Measurements from ENCODE around the gene NPEPPS.

- TF ChIP-seq CTCF (IDR thresholded peaks at IDR 0.05) (no peak), FOXM1 (IDR thresholded peaks at IDR 0.05; ENCODE audit: low read depth) (no peak), YY1 (IDR thresholded peaks at IDR 0.05; ENCODE audit: low read depth) (no peak), EP300 (IDR thresholded peaks at IDR 0.05; ENCODE audit: borderline replicate concordance in 1 of 2, low read depth in 1 of 2, low read length in 1 of 2) (no peak), SIN3A (IDR thresholded peaks at IDR 0.05; ENCODE audit: borderline replicate concordance, low read depth, low read length) (no peak), ELF1 (IDR thresholded peaks at IDR 0.05) (no peak)
- TF ChIP-seq, protein P1, sequence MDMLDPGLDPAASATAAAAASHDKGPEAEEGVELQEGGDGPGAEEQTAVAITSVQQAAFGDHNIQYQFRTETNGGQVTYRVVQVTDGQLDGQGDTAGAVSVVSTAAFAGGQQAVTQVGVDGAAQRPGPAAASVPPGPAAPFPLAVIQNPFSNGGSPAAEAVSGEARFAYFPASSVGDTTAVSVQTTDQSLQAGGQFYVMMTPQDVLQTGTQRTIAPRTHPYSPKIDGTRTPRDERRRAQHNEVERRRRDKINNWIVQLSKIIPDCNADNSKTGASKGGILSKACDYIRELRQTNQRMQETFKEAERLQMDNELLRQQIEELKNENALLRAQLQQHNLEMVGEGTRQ (IDR thresholded peaks at IDR 0.05; ENCODE audit: borderline replicate concordance, low read depth, low read length), result no peak
- TF ChIP-seq, protein P2, sequence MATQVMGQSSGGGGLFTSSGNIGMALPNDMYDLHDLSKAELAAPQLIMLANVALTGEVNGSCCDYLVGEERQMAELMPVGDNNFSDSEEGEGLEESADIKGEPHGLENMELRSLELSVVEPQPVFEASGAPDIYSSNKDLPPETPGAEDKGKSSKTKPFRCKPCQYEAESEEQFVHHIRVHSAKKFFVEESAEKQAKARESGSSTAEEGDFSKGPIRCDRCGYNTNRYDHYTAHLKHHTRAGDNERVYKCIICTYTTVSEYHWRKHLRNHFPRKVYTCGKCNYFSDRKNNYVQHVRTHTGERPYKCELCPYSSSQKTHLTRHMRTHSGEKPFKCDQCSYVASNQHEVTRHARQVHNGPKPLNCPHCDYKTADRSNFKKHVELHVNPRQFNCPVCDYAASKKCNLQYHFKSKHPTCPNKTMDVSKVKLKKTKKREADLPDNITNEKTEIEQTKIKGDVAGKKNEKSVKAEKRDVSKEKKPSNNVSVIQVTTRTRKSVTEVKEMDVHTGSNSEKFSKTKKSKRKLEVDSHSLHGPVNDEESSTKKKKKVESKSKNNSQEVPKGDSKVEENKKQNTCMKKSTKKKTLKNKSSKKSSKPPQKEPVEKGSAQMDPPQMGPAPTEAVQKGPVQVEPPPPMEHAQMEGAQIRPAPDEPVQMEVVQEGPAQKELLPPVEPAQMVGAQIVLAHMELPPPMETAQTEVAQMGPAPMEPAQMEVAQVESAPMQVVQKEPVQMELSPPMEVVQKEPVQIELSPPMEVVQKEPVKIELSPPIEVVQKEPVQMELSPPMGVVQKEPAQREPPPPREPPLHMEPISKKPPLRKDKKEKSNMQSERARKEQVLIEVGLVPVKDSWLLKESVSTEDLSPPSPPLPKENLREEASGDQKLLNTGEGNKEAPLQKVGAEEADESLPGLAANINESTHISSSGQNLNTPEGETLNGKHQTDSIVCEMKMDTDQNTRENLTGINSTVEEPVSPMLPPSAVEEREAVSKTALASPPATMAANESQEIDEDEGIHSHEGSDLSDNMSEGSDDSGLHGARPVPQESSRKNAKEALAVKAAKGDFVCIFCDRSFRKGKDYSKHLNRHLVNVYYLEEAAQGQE (IDR thresholded peaks at IDR 0.05; ENCODE audit: low read depth, low read length), result no peak
Observed at GRCh38 chr17:47605011-47605410, 74.1 kb downstream of the NPEPPS start.

Measured in SK-N-SH (cell line).